ENCODE data around the gene PSMC1.

GRCh38 chr14:90297876-90298629, 41.7 kb downstream of the PSMC1 start:
- TF ChIP-seq CREB1 (CRISPR knock-in tag; IDR thresholded peaks at IDR 0.05; ENCODE audit: low read depth), result no peak
- TF ChIP-seq, protein P1, sequence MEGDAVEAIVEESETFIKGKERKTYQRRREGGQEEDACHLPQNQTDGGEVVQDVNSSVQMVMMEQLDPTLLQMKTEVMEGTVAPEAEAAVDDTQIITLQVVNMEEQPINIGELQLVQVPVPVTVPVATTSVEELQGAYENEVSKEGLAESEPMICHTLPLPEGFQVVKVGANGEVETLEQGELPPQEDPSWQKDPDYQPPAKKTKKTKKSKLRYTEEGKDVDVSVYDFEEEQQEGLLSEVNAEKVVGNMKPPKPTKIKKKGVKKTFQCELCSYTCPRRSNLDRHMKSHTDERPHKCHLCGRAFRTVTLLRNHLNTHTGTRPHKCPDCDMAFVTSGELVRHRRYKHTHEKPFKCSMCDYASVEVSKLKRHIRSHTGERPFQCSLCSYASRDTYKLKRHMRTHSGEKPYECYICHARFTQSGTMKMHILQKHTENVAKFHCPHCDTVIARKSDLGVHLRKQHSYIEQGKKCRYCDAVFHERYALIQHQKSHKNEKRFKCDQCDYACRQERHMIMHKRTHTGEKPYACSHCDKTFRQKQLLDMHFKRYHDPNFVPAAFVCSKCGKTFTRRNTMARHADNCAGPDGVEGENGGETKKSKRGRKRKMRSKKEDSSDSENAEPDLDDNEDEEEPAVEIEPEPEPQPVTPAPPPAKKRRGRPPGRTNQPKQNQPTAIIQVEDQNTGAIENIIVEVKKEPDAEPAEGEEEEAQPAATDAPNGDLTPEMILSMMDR (conservative IDR thresholded peaks at IDR 0.05; ENCODE audit: low read depth in 2 of 2), result no peak
- TF ChIP-seq POLR2AphosphoS5 (IDR thresholded peaks at IDR 0.05; ENCODE audit: low read depth), result no peak
- TF ChIP-seq EZH2 (IDR thresholded peaks at IDR 0.05; ENCODE audit: low read depth, unreplicated experiment), result no peak
- TF ChIP-seq REST (IDR thresholded peaks at IDR 0.05; ENCODE audit: unreplicated experiment), result no peak
- TF ChIP-seq EZH2phosphoT487 (IDR thresholded peaks at IDR 0.05; ENCODE audit: unreplicated experiment), result no peak
- TF ChIP-seq ZNF462 (CRISPR knock-in tag; IDR thresholded peaks at IDR 0.05), result no peak

All from GM23338 (cell line).